ENCODE results near the gene KRT222. TPM values are rescaled to one million over a fixed set of nuclear protein-coding genes. Genes with fewer than 3 reads are reported as not detected.
A peak's percentile ranks its signal among the peaks of the same experiment; 100 is the strongest.

KRT222 gene
- polyA plus RNA-seq, 4 donors, result 0.09 to 0.27 (median 0.21) TPM; not detected in 1

- DNase-seq (ENCODE audit: low read depth in 4 of 4, low spot score in 3 of 4), result no peak
These were observed 48.4 kb downstream of the KRT222 start for GRCh38 chr17:40616592-40616991.

- DNase-seq (ENCODE audit: low read depth in 4 of 4, low spot score in 3 of 4), result no peak
These were observed 49.0 kb downstream of the KRT222 start for GRCh38 chr17:40615841-40616476.

DNA sequence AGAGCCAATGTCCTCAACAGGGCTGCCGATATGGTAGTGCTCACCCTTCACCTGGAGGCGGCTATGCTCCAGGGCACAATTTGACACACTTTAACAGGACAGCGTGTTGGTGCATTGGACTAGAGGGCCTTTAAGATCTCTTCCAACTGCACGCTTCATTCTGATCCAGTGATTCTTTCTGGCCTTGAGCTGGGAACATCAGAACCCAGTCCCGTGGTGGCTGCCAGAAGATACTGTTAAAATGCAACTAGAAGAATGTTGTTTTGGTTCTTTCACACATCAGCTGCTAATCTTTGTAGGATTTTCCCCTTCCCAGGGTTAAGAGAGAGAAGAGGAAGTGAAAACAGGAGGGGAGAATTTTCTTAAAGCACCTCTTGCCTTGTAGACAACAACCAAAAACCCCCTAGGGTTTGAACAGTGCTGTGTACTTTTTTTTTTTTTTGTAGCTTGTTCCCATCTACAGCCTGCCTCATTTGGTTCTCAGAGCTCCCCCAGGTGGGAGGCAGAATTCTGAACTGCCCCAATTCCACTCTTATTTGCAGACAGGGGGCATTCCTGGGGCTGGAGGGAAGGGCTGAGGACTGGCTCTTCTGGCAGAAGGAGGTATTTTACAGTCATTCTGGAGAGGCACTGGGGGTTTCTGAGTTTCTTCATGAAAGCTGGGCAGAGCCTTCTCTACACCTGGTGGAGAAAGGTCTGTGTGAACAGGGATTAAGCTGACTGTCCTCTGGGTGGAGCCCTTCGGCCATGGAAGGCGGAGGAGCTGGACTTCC, 49.7 kb downstream of the KRT222 start:
- DNase-seq (ENCODE audit: low read depth in 4 of 4, low spot score in 3 of 4), result peak in 1 of 4 donors; percentile 18

GRCh38 chr17:40614431-40615067, 50.4 kb downstream of the KRT222 start:
- no peak for DNase-seq (ENCODE audit: low read depth in 4 of 4, low spot score in 3 of 4)

GRCh38 chr17:40613467-40614154, 51.4 kb downstream of the KRT222 start:
- DNase-seq (ENCODE audit: low read depth in 4 of 4, low spot score in 3 of 4), result no peak

DNA sequence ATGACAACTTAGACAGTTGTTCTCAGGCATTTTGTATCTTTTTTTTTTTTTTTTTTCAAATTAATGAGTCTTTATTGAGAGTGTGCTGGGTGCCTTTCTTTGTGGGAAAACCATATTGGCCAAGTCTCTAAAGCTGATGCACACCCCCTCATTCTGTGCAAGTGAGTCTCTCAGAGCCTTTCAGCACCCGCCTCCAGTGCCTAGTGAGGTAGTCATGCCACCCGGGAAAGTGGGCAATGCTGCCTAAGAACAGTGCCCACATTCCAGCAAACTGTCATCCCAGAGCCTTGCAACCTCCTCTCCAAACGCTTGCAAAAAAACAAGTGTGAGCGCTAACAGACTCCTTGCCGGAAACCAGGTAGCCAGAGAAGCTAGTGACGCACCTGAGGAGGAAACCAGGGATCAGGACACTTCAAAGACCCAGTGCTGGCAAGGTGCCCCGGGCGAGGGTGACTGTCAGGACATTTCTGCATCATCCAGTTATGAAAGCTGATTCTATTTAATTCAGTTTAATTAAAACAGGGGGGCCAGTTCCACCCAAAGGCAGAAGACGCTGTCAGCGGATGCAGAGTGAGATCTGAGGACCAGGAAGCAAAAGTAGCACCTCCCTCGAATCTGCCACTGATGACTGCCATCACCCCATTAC, 52.3 kb downstream of the KRT222 start:
- DNase-seq (ENCODE audit: low read depth in 4 of 4, low spot score in 3 of 4), result no peak

DNA sequence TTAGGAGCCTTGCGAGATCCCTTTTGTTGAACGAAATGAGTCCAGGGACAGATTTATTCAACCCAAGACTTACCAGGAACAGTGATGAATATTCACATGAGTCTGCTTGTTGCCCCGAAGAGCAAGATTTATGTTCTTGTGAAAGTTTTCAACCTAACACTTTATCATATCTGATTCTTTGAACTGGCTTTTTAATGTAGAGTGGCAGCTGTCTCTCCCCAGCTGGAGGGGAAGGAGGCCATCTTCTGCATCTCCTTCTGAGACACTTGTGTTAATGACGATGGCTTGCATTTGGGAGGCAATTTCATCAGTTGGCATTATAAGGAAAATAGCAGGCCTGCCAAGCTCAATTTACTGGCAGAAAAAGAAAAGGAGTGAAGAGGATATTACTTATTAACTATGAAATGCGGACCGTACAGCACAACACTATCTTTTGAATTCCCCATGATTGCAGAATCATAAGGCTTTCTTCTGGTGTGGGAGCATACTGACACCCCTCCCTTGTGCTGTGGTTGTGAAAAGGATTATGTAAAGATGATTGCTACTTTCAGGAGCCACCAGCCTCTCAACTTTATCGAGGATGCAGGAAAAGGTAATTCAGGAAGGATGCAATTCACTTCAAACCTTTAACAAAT, 53.0 kb downstream of the KRT222 start:
- DNase-seq (ENCODE audit: low read depth in 4 of 4, low spot score in 3 of 4), result no peak

DNA sequence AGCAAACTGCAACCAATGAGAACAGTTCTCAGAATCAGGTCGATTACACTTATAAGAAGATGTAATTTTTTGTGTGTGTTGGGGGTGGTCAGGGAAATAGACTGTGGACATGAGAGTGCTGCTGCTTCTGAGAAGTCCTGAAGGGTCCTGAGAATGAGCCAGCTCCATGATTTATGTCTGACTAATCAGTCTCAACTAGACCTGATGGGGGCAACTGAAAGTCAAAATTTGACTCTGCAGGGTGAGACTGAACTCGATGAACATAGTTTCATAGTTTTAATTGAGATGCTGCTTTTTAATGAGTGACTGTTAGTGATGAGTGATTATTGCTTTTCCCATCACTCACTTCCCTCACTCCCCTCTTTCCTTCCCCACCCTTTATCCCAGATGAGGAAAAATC, 54.6 kb downstream of the KRT222 start:
- no peak for DNase-seq (ENCODE audit: low read depth in 4 of 4, low spot score in 3 of 4)

- no peak for DNase-seq (ENCODE audit: low read depth in 4 of 4, low spot score in 3 of 4)
These were observed 56.9 kb downstream of the KRT222 start for GRCh38 chr17:40608061-40608581.

DNA sequence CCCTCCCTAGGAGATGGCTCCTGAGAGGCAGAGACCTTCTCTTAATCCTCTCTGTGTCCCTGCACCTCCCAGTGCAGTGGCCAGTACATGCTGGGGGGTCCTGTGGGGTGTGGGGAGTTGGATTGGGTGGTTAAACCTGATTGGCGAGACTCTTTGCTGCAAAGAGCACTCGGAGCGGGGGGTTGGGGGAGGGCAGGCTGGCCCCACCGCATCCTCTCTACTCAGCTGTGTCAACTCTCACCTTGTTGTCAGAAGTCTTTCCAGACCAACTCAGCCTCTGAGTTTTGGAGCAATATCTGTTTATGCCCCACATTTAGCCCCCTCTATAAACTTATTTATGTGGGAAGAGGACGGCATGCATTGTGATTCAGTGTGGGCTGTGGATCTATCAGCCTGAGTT, 57.3 kb downstream of the KRT222 start:
- DNase-seq (ENCODE audit: low read depth in 4 of 4, low spot score in 3 of 4), result no peak

- no peak for DNase-seq (ENCODE audit: low read depth in 4 of 4, low spot score in 3 of 4)
These were observed 58.2 kb downstream of the KRT222 start for GRCh38 chr17:40606548-40607353.

- DNase-seq (ENCODE audit: low read depth in 4 of 4, low spot score in 3 of 4), result no peak
These were observed 59.7 kb downstream of the KRT222 start for GRCh38 chr17:40605306-40605705.

Other genes with a start within 250 kb of the KRT222 start
- 100 to 1,000 TPM; 164 to 196 (median 176) TPM for gene TOP2A, start 247.3 kb downstream of the KRT222 start, polyA plus RNA-seq (ENCODE audit: insufficient read length in 4 of 4)
- gene IGFBP4, start 221.7 kb downstream of the KRT222 start, polyA plus RNA-seq (ENCODE audit: insufficient read length in 4 of 4), result 100 to 1,000 TPM; 338 to 424 (median 366) TPM
- under 1 TPM in 2 of 4 donors, not detected in 2; 0.14 TPM for gene TNS4, start 163.6 kb downstream of the KRT222 start, polyA plus RNA-seq (ENCODE audit: insufficient read length in 4 of 4)
- under 1 TPM; 0.24 to 0.45 (median 0.42) TPM for gene CCR7, start 99.7 kb downstream of the KRT222 start, polyA plus RNA-seq (ENCODE audit: insufficient read length in 4 of 4)
- gene SMARCE1, start 17.4 kb downstream of the KRT222 start, polyA plus RNA-seq (ENCODE audit: insufficient read length in 4 of 4), result 100 to 1,000 TPM; 252 to 315 (median 279) TPM
- gene KRT24, start 38.6 kb upstream of the KRT222 start, polyA plus RNA-seq (ENCODE audit: insufficient read length in 4 of 4), result under 1 TPM in 1 of 4 donors, not detected in 3; 0.04 TPM
- gene KRT25, start 90.2 kb upstream of the KRT222 start, polyA plus RNA-seq (ENCODE audit: insufficient read length in 4 of 4), result under 1 TPM in 1 of 4 donors, not detected in 3; 0.04 TPM
- not detected for gene KRT26, start 107.0 kb upstream of the KRT222 start, polyA plus RNA-seq (ENCODE audit: insufficient read length in 4 of 4)
- under 1 TPM in 1 of 4 donors, not detected in 3; 0.05 TPM for gene KRT27, start 117.4 kb upstream of the KRT222 start, polyA plus RNA-seq (ENCODE audit: insufficient read length in 4 of 4)
- not detected for gene KRT28, start 134.8 kb upstream of the KRT222 start, polyA plus RNA-seq (ENCODE audit: insufficient read length in 4 of 4)
- 10 to 100 TPM; 49.9 to 71.7 (median 53.5) TPM for gene KRT10, start 157.4 kb upstream of the KRT222 start, polyA plus RNA-seq (ENCODE audit: insufficient read length in 4 of 4)
- under 1 TPM in 1 of 4 donors, not detected in 3; 0.12 TPM for gene KRT12, start 202.0 kb upstream of the KRT222 start, polyA plus RNA-seq (ENCODE audit: insufficient read length in 4 of 4)
- under 1 TPM in 3 of 4 donors, not detected in 1; 0.08 to 1.00 (median 0.77) TPM for gene KRT20, start 220.1 kb upstream of the KRT222 start, polyA plus RNA-seq (ENCODE audit: insufficient read length in 4 of 4)